Neural progenitor cell (in vitro differentiated cells): ENCODE results near the gene VSIG10L. TPM values are rescaled to one million over a fixed set of nuclear protein-coding genes. Genes with fewer than 3 reads are reported as not detected.

ENCODE experiments used
- DNase-seq: peaks from one replicate; pipeline ENCODE4 v3.0.0-alpha.2; 2016; ENCODE audit warnings: low spot score
- H2AFZ ChIP-seq: fragments of 200-600 bp; sonication (generic); replicated peaks from 2 replicates; pipeline ENCODE4 v1.6.1; 2016; ENCODE audit warnings: antibody characterized with exemption
- H3F3A ChIP-seq: fragments of 200-600 bp; sonication (generic); 2 replicates; pipeline ENCODE4 v1.6.1; 2016; ENCODE audit warnings: antibody characterized with exemption, low read depth
- H3K27ac ChIP-seq: fragments of 200-600 bp; sonication (generic); 2 replicates; pipeline ENCODE4 v1.5.1; 2016; ENCODE audit warnings: mild to moderate bottlenecking
- H3K27me3 ChIP-seq: fragments of 200-600 bp; sonication (generic); 2 replicates; pipeline ENCODE4 v1.6.1; 2016; ENCODE audit warnings: mild to moderate bottlenecking, moderate library complexity
- H3K36me3 ChIP-seq: fragments of 200-600 bp; sonication (generic); 2 replicates; pipeline ENCODE4 v1.5.1; 2016
- H3K4me1 ChIP-seq: fragments of 200-600 bp; sonication (generic); 2 replicates; pipeline ENCODE4 v1.6.1; 2016; ENCODE audit warnings: mixed run types
- H3K4me2 ChIP-seq: fragments of 200-600 bp; sonication (generic); 2 replicates; pipeline ENCODE4 v1.6.1; 2016
- H3K4me3 ChIP-seq: fragments of 200-600 bp; sonication (generic); 2 replicates; pipeline ENCODE4 v1.5.1; 2016
- H3K79me2 ChIP-seq: fragments of 200-600 bp; sonication (generic); 2 replicates; pipeline ENCODE4 v1.6.1; 2016; ENCODE audit warnings: low read depth
- H3K9ac ChIP-seq: fragments of 200-600 bp; sonication (generic); 2 replicates; pipeline ENCODE4 v1.6.1; 2016
- H3K9me3 ChIP-seq: fragments of 200-600 bp; sonication (generic); 2 replicates; pipeline ENCODE4 v1.5.1; 2016; ENCODE audit warnings: low read depth
- H4K20me1 ChIP-seq: fragments of 200-600 bp; sonication (generic); 2 replicates; pipeline ENCODE4 v1.6.1; 2016; ENCODE audit warnings: low read depth
- H3K27ac Mint-ChIP-seq: 3 replicates; pipeline ENCODE4 v1.8.0; 2021; ENCODE audit warnings: mixed read lengths
- H3K27me3 Mint-ChIP-seq: 2 replicates; pipeline ENCODE4 v1.8.0; 2022; ENCODE audit warnings: low read depth, mild to moderate bottlenecking, inconsistent platforms, moderate library complexity, mixed read lengths; ENCODE audit not compliant: insufficient read depth
- H3K36me3 Mint-ChIP-seq: 3 replicates; pipeline ENCODE4 v1.8.0; 2021; ENCODE audit warnings: mixed read lengths
- H3K4me1 Mint-ChIP-seq: 3 replicates; pipeline ENCODE4 v1.8.0; 2021; ENCODE audit warnings: mixed read lengths
- H3K4me3 Mint-ChIP-seq: 3 replicates; pipeline ENCODE4 v1.8.0; 2021; ENCODE audit warnings: mild to moderate bottlenecking, moderate library complexity, mixed read lengths
- H3K9me3 Mint-ChIP-seq: 3 replicates; pipeline ENCODE4 v1.8.0; 2020; ENCODE audit warnings: mixed read lengths
- CTCF ChIP-seq: fragments of 200-600 bp; sonication (generic); IDR thresholded peaks from 2 replicates; pipeline ENCODE4 v1.5.1; 2017; ENCODE audit warnings: antibody characterized with exemption, mild to moderate bottlenecking
- EZH2 ChIP-seq: fragments of 200-600 bp; sonication (generic); IDR thresholded peaks from 2 replicates; pipeline ENCODE4 v1.6.1; 2017; ENCODE audit warnings: antibody characterized with exemption, mild to moderate bottlenecking, moderate library complexity
- EZH2phosphoT487 ChIP-seq: fragments of 200-600 bp; sonication (generic); IDR thresholded peaks from 2 replicates; pipeline ENCODE4 v1.6.1; 2017; ENCODE audit warnings: antibody characterized with exemption
- total RNA-seq: library from RNA; depleted of rRNA; stranded (reverse); fragments of >200 nt; gene quantifications from 2 replicates; pipeline ENCODE4 v1.2.3, GENCODE V29; 2015; ENCODE audit warnings: low replicate concordance

The VSIG10L gene
- total RNA-seq, 1 donor from 2014 or later = 2.7 TPM

DNA sequence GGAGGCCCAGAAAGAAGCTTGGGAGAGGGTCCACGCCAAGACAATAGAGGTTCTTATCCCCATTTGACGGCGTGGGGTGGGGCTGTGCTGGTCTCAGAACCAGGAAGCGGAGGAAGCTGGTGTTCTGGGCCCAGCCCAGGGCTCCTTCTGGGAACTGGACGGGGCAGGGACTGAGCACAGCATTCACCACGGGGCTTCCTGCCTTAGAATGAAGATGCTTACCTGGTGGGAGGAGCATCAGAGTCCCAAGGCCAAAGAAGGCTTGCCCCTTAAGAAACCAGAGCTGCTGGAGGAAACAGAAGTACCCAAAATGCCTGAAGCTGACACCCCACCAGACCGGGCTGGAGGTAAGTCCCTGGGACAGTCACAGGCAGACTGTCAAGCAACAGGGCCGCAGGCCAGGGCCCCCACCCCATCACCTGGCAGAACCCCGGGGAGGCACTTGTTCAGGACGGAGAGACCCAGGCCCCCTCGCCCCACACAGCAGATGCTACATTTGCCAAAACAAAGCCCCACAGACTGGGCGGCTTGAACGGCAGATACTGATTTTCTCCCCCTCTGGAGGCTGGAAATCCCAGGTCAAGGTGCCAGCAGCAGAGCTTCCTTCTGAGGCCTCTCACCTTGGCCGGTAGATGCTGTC lies 48.2 kb downstream of the VSIG10L start:
- no peak overlapping the region for H3K27ac Mint-ChIP-seq
- H3K9me3 Mint-ChIP-seq = no peaks in the 10 kb centered on the region
- peaks cover 16% of the 10 kb centered on the region for H3K27me3 ChIP-seq
- no peaks in the 10 kb centered on the region for H3K79me2 ChIP-seq
- no peaks in the 10 kb centered on the region for H3K36me3 ChIP-seq
- no peak overlapping the region for H3K27ac ChIP-seq
- H3K4me2 ChIP-seq = peak overlapping the region; percentile 70
- no peak for DNase-seq
- H3K36me3 Mint-ChIP-seq = no peaks in the 10 kb centered on the region
- peaks cover 7% of the 10 kb centered on the region for H3K27me3 Mint-ChIP-seq
- H4K20me1 ChIP-seq = no peaks in the 10 kb centered on the region
- H3K9ac ChIP-seq = no peak overlapping the region
- H3K4me1 ChIP-seq = peaks cover 30% of the 10 kb centered on the region
- TF ChIP-seq EZH2 = no peak
- TF ChIP-seq EZH2phosphoT487 = no peak
- TF ChIP-seq CTCF = no peak
- H3K4me3 Mint-ChIP-seq = peak overlapping the region; percentile 25
- H3F3A ChIP-seq = peaks cover 3% of the 10 kb centered on the region
- no peak overlapping the region for H2AFZ ChIP-seq
- peaks cover 29% of the 10 kb centered on the region for H3K4me1 Mint-ChIP-seq
- no peaks in the 10 kb centered on the region for H3K9me3 ChIP-seq
- H3K4me3 ChIP-seq = no peak overlapping the region

- Histone ChIP-seq H3F3A (peaks cover 3% of the 10 kb centered on the region), H3K79me2 (no peaks in the 10 kb centered on the region), H3K9me3 (no peaks in the 10 kb centered on the region), H3K36me3 (no peaks in the 10 kb centered on the region), H2AFZ (no peak overlapping the region), H3K27ac (no peak overlapping the region), H3K27me3 (peaks cover 16% of the 10 kb centered on the region), H3K4me2 (peak overlapping the region; percentile 70), H4K20me1 (no peaks in the 10 kb centered on the region), H3K4me1 (peaks cover 30% of the 10 kb centered on the region), H3K4me3 (peak overlapping the region; percentile 21), H3K9ac (no peak overlapping the region)
- no peaks in the 10 kb centered on the region for H3K9me3 Mint-ChIP-seq
- no peak for TF ChIP-seq EZH2
- TF ChIP-seq CTCF = no peak
- TF ChIP-seq EZH2phosphoT487 = no peak
- peaks cover 3% of the 10 kb centered on the region for H3K27me3 Mint-ChIP-seq
- peak overlapping the region; percentile 25 for H3K4me3 Mint-ChIP-seq
- DNase-seq = peak; percentile 61
- peak overlapping the region; percentile 7 for H3K27ac Mint-ChIP-seq
- peaks cover 29% of the 10 kb centered on the region for H3K4me1 Mint-ChIP-seq
- no peaks in the 10 kb centered on the region for H3K36me3 Mint-ChIP-seq
Observed at GRCh38 chr19:51292971-51293370, 49.0 kb downstream of the VSIG10L start.

- H3K36me3 ChIP-seq = no peaks in the 10 kb centered on the region
- peaks cover 20% of the 10 kb centered on the region for H3K4me1 Mint-ChIP-seq
- no peak overlapping the region for H3K4me3 Mint-ChIP-seq
- H2AFZ ChIP-seq = no peak overlapping the region
- H3K79me2 ChIP-seq = no peaks in the 10 kb centered on the region
- no peak overlapping the region for H3K4me2 ChIP-seq
- peaks cover 3% of the 10 kb centered on the region for H3F3A ChIP-seq
- peaks cover 21% of the 10 kb centered on the region for H3K4me1 ChIP-seq
- H4K20me1 ChIP-seq = no peaks in the 10 kb centered on the region
- H3K9ac ChIP-seq = no peak overlapping the region
- no peaks in the 10 kb centered on the region for H3K9me3 ChIP-seq
- no peaks in the 10 kb centered on the region for H3K27me3 Mint-ChIP-seq
- no peaks in the 10 kb centered on the region for H3K36me3 Mint-ChIP-seq
- no peak overlapping the region for H3K27ac ChIP-seq
- DNase-seq = no peak
- no peak overlapping the region for H3K4me3 ChIP-seq
- H3K27ac Mint-ChIP-seq = no peak overlapping the region
- no peaks in the 10 kb centered on the region for H3K9me3 Mint-ChIP-seq
- H3K27me3 ChIP-seq = peaks cover 7% of the 10 kb centered on the region
- TF ChIP-seq EZH2 = no peak
Observed at GRCh38 chr19:51289635-51290034, 52.3 kb downstream of the VSIG10L start.

GRCh38 chr19:51285682-51286081 lies 56.3 kb downstream of the VSIG10L start:
- Histone ChIP-seq H3F3A (no peaks in the 10 kb centered on the region), H2AFZ (no peak overlapping the region), H3K4me1 (no peaks in the 10 kb centered on the region), H3K9ac (no peak overlapping the region), H3K27ac (no peak overlapping the region), H3K4me3 (no peak overlapping the region), H3K79me2 (no peaks in the 10 kb centered on the region), H3K27me3 (no peaks in the 10 kb centered on the region), H3K36me3 (no peaks in the 10 kb centered on the region), H3K4me2 (no peak overlapping the region), H4K20me1 (no peaks in the 10 kb centered on the region), H3K9me3 (no peaks in the 10 kb centered on the region)
- Mint-ChIP-seq H3K9me3 (no peaks in the 10 kb centered on the region), H3K4me1 (no peaks in the 10 kb centered on the region), H3K27me3 (peaks cover 6% of the 10 kb centered on the region), H3K4me3 (no peak overlapping the region), H3K36me3 (no peaks in the 10 kb centered on the region), H3K27ac (no peak overlapping the region)
- TF ChIP-seq EZH2 = no peak
- TF ChIP-seq EZH2phosphoT487 = no peak
- TF ChIP-seq CTCF = no peak
- DNase-seq = no peak
